GM20000 (cell line): ENCODE measurements around the gene TLL2.

ENCODE experiments used
- DNase-seq: peaks from one replicate; pipeline ENCODE4 v3.0.0; 2012; ENCODE audit warnings: low spot score
- TF ChIP-seq, protein P1 (sequence below): IDR thresholded peaks from 2 replicates; pipeline ENCODE4 v1.5.1; 2012; ENCODE audit warnings: mild to moderate bottlenecking, control low read depth; ENCODE audit errors: extremely low read depth, missing control alignments

Gene TLL2

GRCh38 chr10:96505150-96506136 lies 8.3 kb downstream of the TLL2 start:
- TF ChIP-seq, protein P1, sequence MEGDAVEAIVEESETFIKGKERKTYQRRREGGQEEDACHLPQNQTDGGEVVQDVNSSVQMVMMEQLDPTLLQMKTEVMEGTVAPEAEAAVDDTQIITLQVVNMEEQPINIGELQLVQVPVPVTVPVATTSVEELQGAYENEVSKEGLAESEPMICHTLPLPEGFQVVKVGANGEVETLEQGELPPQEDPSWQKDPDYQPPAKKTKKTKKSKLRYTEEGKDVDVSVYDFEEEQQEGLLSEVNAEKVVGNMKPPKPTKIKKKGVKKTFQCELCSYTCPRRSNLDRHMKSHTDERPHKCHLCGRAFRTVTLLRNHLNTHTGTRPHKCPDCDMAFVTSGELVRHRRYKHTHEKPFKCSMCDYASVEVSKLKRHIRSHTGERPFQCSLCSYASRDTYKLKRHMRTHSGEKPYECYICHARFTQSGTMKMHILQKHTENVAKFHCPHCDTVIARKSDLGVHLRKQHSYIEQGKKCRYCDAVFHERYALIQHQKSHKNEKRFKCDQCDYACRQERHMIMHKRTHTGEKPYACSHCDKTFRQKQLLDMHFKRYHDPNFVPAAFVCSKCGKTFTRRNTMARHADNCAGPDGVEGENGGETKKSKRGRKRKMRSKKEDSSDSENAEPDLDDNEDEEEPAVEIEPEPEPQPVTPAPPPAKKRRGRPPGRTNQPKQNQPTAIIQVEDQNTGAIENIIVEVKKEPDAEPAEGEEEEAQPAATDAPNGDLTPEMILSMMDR: no peak
- DNase-seq: no peak

DNA sequence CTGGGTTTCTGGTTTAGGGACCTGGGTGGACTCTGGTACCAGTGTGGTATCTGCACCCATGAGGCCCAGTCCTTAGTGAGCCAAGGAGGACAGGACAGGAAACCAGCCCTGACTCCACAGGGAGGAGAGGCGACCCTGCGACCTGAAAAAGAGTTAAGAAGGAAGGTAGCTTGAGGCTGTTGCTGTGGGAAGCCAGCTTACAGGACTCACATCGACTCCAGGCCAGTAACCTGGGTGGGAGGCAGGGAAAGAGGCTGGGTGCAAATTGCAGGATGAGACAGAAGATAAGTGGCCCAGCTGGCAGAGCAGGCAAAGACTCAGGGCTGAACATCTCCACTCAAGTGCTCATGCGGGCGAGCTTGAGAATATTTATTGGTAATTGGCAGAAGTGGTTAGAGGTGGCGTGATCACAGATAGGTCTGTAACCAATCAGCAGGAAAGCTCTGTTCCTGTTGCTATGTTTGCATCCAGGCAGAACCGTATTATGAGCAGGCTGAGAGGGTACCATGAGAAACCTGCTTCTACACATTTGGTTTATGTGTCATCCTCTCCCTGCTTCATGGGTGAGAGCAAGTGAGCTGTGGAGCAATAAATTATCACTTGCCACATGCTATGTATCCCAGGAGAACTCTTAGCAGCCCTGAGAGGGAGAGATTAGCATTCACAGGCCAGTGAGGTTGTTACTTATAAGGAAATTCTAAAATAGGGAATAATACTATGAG lies 11.0 kb downstream of the TLL2 start:
- DNase-seq: no peak
- TF ChIP-seq, protein P1: no peak

- TF ChIP-seq, protein P1: no peak
- no peak for DNase-seq
Measured at GRCh38 chr10:96501985-96502384, 11.7 kb downstream of the TLL2 start.

- no peak for DNase-seq
- TF ChIP-seq, protein P1: no peak
Measured at GRCh38 chr10:96500519-96500918, 13.2 kb downstream of the TLL2 start.

GRCh38 chr10:96500050-96500449 lies 13.7 kb downstream of the TLL2 start:
- TF ChIP-seq, protein P1: no peak
- DNase-seq: no peak

GRCh38 chr10:96497391-96497790 lies 16.3 kb downstream of the TLL2 start:
- TF ChIP-seq, protein P1: no peak

DNA sequence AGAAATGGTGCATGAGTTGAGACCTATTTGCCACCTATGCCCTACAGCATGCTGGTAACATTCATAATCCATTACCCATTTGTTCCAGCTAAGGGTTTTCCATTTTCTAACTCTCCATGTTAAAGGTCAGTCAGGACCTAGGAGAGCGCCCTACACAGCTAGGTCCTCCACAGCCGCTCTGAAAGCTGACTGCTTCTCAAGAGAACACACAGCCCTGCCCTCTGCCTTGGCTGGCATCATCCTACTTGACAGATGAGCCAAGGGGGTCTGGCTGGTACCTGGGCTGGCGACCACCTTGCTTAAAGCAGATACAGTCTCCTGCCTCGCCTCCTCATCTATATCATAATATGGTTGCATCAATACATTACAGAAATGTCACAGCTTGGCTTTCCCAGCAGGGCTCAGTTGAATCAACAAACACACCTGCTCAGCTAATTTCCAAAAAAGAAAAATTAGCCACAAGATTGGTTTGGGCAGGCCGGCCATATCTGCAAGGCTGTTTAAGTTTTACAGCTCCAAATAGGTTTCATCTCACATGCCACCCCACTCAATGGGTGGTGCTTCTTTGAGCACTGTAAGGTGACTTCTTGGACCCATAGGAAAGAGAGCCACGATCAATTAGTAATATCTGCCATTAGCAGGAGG lies 17.3 kb downstream of the TLL2 start:
- no peak for DNase-seq
- TF ChIP-seq, protein P1: no peak

More at GRCh38 chr10:96497391-96497790, 16.3 kb downstream of the TLL2 start:
- DNase-seq: no peak
